CD4-positive, alpha-beta memory T cell (primary cell): ENCODE results near the gene PRR22. TPM values are rescaled to one million over a fixed set of nuclear protein-coding genes. Genes with fewer than 3 reads are reported as not detected.

Source experiments
- CTCF ChIA-PET: fragments of 350-600 bp; sonication (Branson Sonifier 250); formaldehyde crosslinking; loops from one replicate; lab custom pipeline; 2021; ENCODE audit warnings: inconsistent platforms; ENCODE audit not compliant: partially characterized antibody; lab: Charles Lee
- POLR2A ChIA-PET: fragments of 350-600 bp; sonication (Branson Sonifier 250); formaldehyde crosslinking; loops from one replicate; lab custom pipeline; 2021; ENCODE audit not compliant: partially characterized antibody; lab: Charles Lee
- DNase-seq, 5 donors: peaks; one replicate each; pipeline versions ENCODE4 v3.0.0 to v3.0.0-alpha.2; 2020 to 2022; ENCODE audit warnings: mixed read lengths in 1 of 5
- H3K27ac ChIP-seq: one replicate; pipeline ENCODE4 v1.7.0; 2013; ENCODE audit warnings: low read depth, low read length
- H3K27me3 ChIP-seq: 2 replicates; pipeline ENCODE4 v1.7.0; 2013; ENCODE audit warnings: mild to moderate bottlenecking, low read length, moderate library complexity; ENCODE audit not compliant: insufficient read depth
- H3K36me3 ChIP-seq: 2 replicates; pipeline ENCODE4 v1.7.0; 2013; ENCODE audit warnings: mild to moderate bottlenecking, low read length, moderate library complexity; ENCODE audit not compliant: insufficient read depth
- H3K4me1 ChIP-seq: 2 replicates; pipeline ENCODE4 v1.7.0; 2013; ENCODE audit warnings: mild to moderate bottlenecking, low read length, moderate library complexity; ENCODE audit not compliant: insufficient read depth
- H3K4me3 ChIP-seq, 2 donors: one replicate each; pipeline ENCODE4 v1.7.0; 2013; ENCODE audit warnings: low read length in 2 of 2, mild to moderate bottlenecking in 1 of 2
- H3K9me3 ChIP-seq, 2 donors: one replicate each; pipeline ENCODE4 v1.7.0; 2013; ENCODE audit warnings: low read length in 2 of 2, control low read depth in 1 of 2; ENCODE audit not compliant: control insufficient read depth in 1 of 2
- H3K27ac Mint-ChIP-seq, 7 donors: one replicate each; pipeline ENCODE4 v1.8.0; 2020 to 2021; ENCODE audit warnings: mixed read lengths in 7 of 7, mild to moderate bottlenecking in 6 of 7, inconsistent platforms in 3 of 7, moderate library complexity in 3 of 7
- H3K27me3 Mint-ChIP-seq, 2 donors: one replicate each; pipeline ENCODE4 v1.8.0; 2020 to 2021; ENCODE audit warnings: mixed read lengths in 2 of 2
- H3K36me3 Mint-ChIP-seq, 2 donors: one replicate each; pipeline ENCODE4 v1.8.0; 2020 to 2021; ENCODE audit warnings: mixed read lengths in 2 of 2, inconsistent platforms in 1 of 2, mild to moderate bottlenecking in 1 of 2
- H3K4me1 Mint-ChIP-seq, 4 donors: one replicate each; pipeline ENCODE4 v1.8.0; 2020 to 2021; ENCODE audit warnings: mixed read lengths in 4 of 4, mild to moderate bottlenecking in 1 of 4
- H3K4me3 Mint-ChIP-seq, 8 donors: one replicate each; pipeline ENCODE4 v1.8.0; 2020 to 2021; ENCODE audit warnings: mixed read lengths in 8 of 8, mild to moderate bottlenecking in 7 of 8, moderate library complexity in 6 of 8, inconsistent platforms in 3 of 8
- H3K9me3 Mint-ChIP-seq, 8 donors: one replicate each; pipeline ENCODE4 v1.8.0; 2020 to 2021; ENCODE audit warnings: mixed read lengths in 8 of 8, mild to moderate bottlenecking in 5 of 8, inconsistent platforms in 3 of 8, moderate library complexity in 1 of 8
- intact Hi-C: fragments of 100-400 bp; cut with micrococcal nuclease; formaldehyde crosslinking; loops from one replicate; pipeline ENCODE4 v1.15.1; 2023
- polyA plus RNA-seq, 2 donors: library from polyadenylated mRNA; unstranded; fragments of 300-500 nt; fragmentation: Illumina TruSeq; gene quantifications; one replicate each; pipeline ENCODE4 v1.2.3, GENCODE V29; 2021
- total RNA-seq, 2 experiments: library from RNA; stranded (reverse); gene quantifications; one replicate each; pipeline ENCODE4 v1.2.3, GENCODE V29; 2021

The PRR22 gene
- total and polyA plus RNA-seq, 4 experiments from 2014 or later: 5.9 to 6.6 TPM; not detected in 2

- intact Hi-C loops: no loop called here
- H3K27ac ChIP-seq: no peak overlapping the region
- Mint-ChIP-seq H3K4me1 (no peaks in the 10 kb centered on the region), H3K4me3 (no peak overlapping the region), H3K27ac (no peak overlapping the region), H3K9me3 (no peaks in the 10 kb centered on the region), H3K36me3 (no peaks in the 10 kb centered on the region), H3K27me3 (no peaks in the 10 kb centered on the region)
- H3K27me3 ChIP-seq: no peaks in the 10 kb centered on the region
- no peaks in the 10 kb centered on the region for H3K36me3 ChIP-seq
- CTCF ChIA-PET: no interaction called here
- H3K4me3 ChIP-seq: no peak overlapping the region
- H3K9me3 ChIP-seq: no peaks in the 10 kb centered on the region
- DNase-seq: no peak
- no peaks in the 10 kb centered on the region for H3K4me1 ChIP-seq
- POLR2A ChIA-PET: no interaction called here
Observed at GRCh38 chr19:5774921-5775320, 9.6 kb downstream of the PRR22 start.

GRCh38 chr19:5773276-5773675 lies 11.3 kb downstream of the PRR22 start:
- Histone ChIP-seq H3K9me3 (no peaks in the 10 kb centered on the region), H3K27me3 (no peaks in the 10 kb centered on the region), H3K36me3 (no peaks in the 10 kb centered on the region), H3K4me3 (no peak overlapping the region), H3K4me1 (no peaks in the 10 kb centered on the region), H3K27ac (no peak overlapping the region)
- DNase-seq: no peak
- H3K4me1 Mint-ChIP-seq: no peaks in the 10 kb centered on the region
- ChIA-PET CTCF (no interaction called here), POLR2A (no interaction called here)
- intact Hi-C loops: no loop called here
- H3K27ac Mint-ChIP-seq: no peak overlapping the region
- no peaks in the 10 kb centered on the region for H3K9me3 Mint-ChIP-seq
- no peaks in the 10 kb centered on the region for H3K36me3 Mint-ChIP-seq
- H3K27me3 Mint-ChIP-seq: no peaks in the 10 kb centered on the region
- H3K4me3 Mint-ChIP-seq: no peak overlapping the region

- DNase-seq: no peak
- H3K4me1 Mint-ChIP-seq: no peaks in the 10 kb centered on the region
- Histone ChIP-seq H3K4me1 (no peaks in the 10 kb centered on the region), H3K9me3 (no peaks in the 10 kb centered on the region), H3K27me3 (no peaks in the 10 kb centered on the region), H3K36me3 (no peaks in the 10 kb centered on the region), H3K27ac (no peak overlapping the region), H3K4me3 (no peak overlapping the region)
- no peak overlapping the region for H3K4me3 Mint-ChIP-seq
- H3K27me3 Mint-ChIP-seq: no peaks in the 10 kb centered on the region
- no peaks in the 10 kb centered on the region for H3K36me3 Mint-ChIP-seq
- intact Hi-C loops: no loop called here
- H3K27ac Mint-ChIP-seq: no peak overlapping the region
- H3K9me3 Mint-ChIP-seq: no peaks in the 10 kb centered on the region
- CTCF ChIA-PET: no interaction called here
- POLR2A ChIA-PET: no interaction called here
Observed at GRCh38 chr19:5772416-5772815, 12.1 kb downstream of the PRR22 start.

GRCh38 chr19:5767949-5768348 lies 16.6 kb downstream of the PRR22 start:
- intact Hi-C loops: no loop called here
- Histone ChIP-seq H3K27ac (no peak overlapping the region), H3K4me1 (no peaks in the 10 kb centered on the region), H3K4me3 (no peak overlapping the region), H3K9me3 (no peaks in the 10 kb centered on the region), H3K36me3 (no peaks in the 10 kb centered on the region), H3K27me3 (no peaks in the 10 kb centered on the region)
- Mint-ChIP-seq H3K4me3 (no peak overlapping the region), H3K9me3 (no peaks in the 10 kb centered on the region), H3K36me3 (no peaks in the 10 kb centered on the region), H3K27me3 (no peaks in the 10 kb centered on the region), H3K4me1 (no peaks in the 10 kb centered on the region), H3K27ac (no peak overlapping the region)
- ChIA-PET CTCF (no interaction called here), POLR2A (no interaction called here)
- no peak for DNase-seq

- DNase-seq: no peak
- Histone ChIP-seq H3K9me3 (no peaks in the 10 kb centered on the region), H3K4me1 (no peaks in the 10 kb centered on the region), H3K4me3 (no peak overlapping the region), H3K27me3 (no peaks in the 10 kb centered on the region), H3K27ac (no peak overlapping the region), H3K36me3 (no peaks in the 10 kb centered on the region)
- Mint-ChIP-seq H3K27ac (peak overlapping the region in 1 of 7 donors; percentile 19), H3K4me1 (peaks cover 0 to 2% (median under 1%) of the 10 kb centered on the region in 4 donors), H3K27me3 (peaks cover 0 to 4% of the 10 kb centered on the region in 2 donors), H3K9me3 (peaks cover 0 to 4% (median 0%) of the 10 kb centered on the region in 8 donors), H3K36me3 (no peaks in the 10 kb centered on the region), H3K4me3 (no peak overlapping the region)
- ChIA-PET CTCF (no interaction called here), POLR2A (no interaction called here)
- intact Hi-C loops: no loop called here
Observed at GRCh38 chr19:5765220-5765619, 19.3 kb downstream of the PRR22 start.

- peaks cover 0 to 4% (median 0%) of the 10 kb centered on the region in 8 donors for H3K9me3 Mint-ChIP-seq
- DNase-seq: no peak
- peaks cover 0 to 2% (median under 1%) of the 10 kb centered on the region in 4 donors for H3K4me1 Mint-ChIP-seq
- H3K27me3 Mint-ChIP-seq: peaks cover 0 to 5% of the 10 kb centered on the region in 2 donors
- H3K27ac ChIP-seq: no peak overlapping the region
- peak overlapping the region in 1 of 7 donors; percentile 40 for H3K27ac Mint-ChIP-seq
- no peaks in the 10 kb centered on the region for H3K9me3 ChIP-seq
- H3K4me1 ChIP-seq: no peaks in the 10 kb centered on the region
- H3K36me3 Mint-ChIP-seq: no peaks in the 10 kb centered on the region
- ChIA-PET POLR2A (no interaction called here), CTCF (no interaction called here)
- no peak overlapping the region for H3K4me3 ChIP-seq
- no peaks in the 10 kb centered on the region for H3K27me3 ChIP-seq
- intact Hi-C loops: no loop called here
- no peaks in the 10 kb centered on the region for H3K36me3 ChIP-seq
- no peak overlapping the region for H3K4me3 Mint-ChIP-seq
Observed at GRCh38 chr19:5762608-5763217, 21.8 kb downstream of the PRR22 start.

GRCh38 chr19:5753743-5754142 lies 30.8 kb downstream of the PRR22 start:
- H3K9me3 ChIP-seq: no peaks in the 10 kb centered on the region
- no peaks in the 10 kb centered on the region for H3K27me3 ChIP-seq
- ChIA-PET CTCF (no interaction called here), POLR2A (no interaction called here)
- Mint-ChIP-seq H3K36me3 (no peaks in the 10 kb centered on the region), H3K4me1 (no peaks in the 10 kb centered on the region), H3K27ac (no peak overlapping the region), H3K9me3 (no peaks in the 10 kb centered on the region), H3K4me3 (no peak overlapping the region), H3K27me3 (peaks cover 1 to 7% of the 10 kb centered on the region in 2 donors)
- no peaks in the 10 kb centered on the region for H3K36me3 ChIP-seq
- intact Hi-C loops: no loop called here
- H3K27ac ChIP-seq: no peak overlapping the region
- no peak overlapping the region for H3K4me3 ChIP-seq
- no peak for DNase-seq
- no peaks in the 10 kb centered on the region for H3K4me1 ChIP-seq
